WI38 (cell line): Measurements from ENCODE around the gene TMEM203.

Source experiments
- H3K4me3 ChIP-seq: 2 replicates; pipeline ENCODE4 v1.5.1; 2011; ENCODE audit warnings: low read depth, mild to moderate bottlenecking, control low read depth, low read length
- TF ChIP-seq, protein P1 (sequence below): IDR thresholded peaks from 2 replicates; pipeline ENCODE4 v1.5.1; 2012; ENCODE audit warnings: low read depth, mild to moderate bottlenecking, control low read depth, low read length

The TMEM203 gene

DNA sequence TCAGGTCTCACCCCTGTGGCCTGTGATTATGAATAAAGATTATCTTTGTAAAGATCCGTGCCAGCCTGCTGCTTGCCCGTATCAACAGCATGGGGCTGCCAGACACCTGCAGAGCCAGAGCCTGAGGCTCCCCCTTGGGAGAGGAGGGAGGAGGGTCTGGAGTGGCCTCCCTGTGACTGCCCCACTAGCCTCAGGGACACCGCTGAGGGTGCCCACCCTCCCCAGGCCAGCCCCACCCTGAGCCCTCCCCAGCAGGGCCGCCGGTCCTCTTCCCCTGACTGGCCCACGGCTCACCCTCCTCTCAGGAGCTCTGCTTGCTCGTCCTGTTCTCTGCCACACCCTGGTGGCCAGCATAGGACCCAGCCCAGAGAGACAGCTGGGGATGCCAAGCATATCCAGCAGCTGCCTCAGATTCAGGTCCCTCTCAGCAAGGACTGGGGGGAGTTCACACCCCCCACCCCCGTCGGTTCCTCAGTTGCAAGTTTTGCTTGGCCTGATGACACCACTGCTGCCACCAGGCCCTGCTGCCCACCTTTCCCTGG is 15.1 kb downstream of the TMEM203 start:
- H3K4me3 ChIP-seq: no peak overlapping the region
- TF ChIP-seq, protein P1, sequence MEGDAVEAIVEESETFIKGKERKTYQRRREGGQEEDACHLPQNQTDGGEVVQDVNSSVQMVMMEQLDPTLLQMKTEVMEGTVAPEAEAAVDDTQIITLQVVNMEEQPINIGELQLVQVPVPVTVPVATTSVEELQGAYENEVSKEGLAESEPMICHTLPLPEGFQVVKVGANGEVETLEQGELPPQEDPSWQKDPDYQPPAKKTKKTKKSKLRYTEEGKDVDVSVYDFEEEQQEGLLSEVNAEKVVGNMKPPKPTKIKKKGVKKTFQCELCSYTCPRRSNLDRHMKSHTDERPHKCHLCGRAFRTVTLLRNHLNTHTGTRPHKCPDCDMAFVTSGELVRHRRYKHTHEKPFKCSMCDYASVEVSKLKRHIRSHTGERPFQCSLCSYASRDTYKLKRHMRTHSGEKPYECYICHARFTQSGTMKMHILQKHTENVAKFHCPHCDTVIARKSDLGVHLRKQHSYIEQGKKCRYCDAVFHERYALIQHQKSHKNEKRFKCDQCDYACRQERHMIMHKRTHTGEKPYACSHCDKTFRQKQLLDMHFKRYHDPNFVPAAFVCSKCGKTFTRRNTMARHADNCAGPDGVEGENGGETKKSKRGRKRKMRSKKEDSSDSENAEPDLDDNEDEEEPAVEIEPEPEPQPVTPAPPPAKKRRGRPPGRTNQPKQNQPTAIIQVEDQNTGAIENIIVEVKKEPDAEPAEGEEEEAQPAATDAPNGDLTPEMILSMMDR: no peak

DNA sequence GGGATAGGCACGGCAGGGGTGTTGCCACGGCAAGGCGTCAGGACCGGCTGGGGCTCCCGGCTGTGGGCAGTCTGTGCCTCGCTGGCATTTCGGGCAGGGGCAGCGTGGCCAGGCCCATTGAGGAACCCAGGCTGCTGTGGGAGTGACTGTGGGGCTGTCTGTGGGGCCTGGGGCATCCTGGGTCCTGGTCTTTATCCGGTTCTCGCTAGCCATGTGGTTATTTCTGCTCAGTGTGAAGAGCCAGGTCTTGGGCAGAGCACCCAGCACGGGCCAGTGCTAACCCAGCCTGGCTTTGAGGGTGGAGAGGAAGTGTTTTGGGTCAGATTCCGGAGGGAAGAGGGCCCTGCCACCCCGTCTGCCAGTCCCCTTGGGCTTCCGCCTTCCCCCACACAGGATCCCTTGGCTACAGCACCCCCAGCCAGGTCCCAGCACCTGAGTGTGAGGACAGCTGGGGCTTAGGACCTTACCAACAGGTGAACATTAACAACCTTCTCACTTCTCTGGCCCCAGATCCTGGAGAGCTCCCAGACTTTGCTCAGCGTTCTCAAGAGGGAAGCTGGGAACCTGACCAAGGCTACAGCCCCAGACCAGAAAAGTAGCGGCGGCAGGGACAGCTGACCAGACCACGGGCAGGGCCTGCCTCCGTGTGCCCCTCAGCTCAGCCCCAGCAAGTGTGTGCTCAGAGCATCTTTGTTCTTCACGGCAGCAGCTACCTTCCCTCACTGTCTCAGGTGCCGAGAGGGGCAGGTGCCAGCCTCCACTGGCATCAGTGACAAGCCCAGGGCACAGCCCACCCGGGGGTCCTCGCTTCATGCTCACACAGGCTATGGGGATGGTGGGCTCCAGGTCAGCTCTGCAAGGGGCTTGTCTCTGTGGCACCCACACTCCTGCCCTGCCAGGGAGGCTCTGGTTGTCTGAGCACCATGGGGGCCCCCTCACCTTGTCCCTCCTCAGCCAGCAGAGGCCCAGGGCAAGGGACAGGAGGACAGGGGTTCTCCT is 15.9 kb downstream of the TMEM203 start:
- TF ChIP-seq, protein P1: no peak
- peak overlapping the region; percentile 82 for H3K4me3 ChIP-seq

DNA sequence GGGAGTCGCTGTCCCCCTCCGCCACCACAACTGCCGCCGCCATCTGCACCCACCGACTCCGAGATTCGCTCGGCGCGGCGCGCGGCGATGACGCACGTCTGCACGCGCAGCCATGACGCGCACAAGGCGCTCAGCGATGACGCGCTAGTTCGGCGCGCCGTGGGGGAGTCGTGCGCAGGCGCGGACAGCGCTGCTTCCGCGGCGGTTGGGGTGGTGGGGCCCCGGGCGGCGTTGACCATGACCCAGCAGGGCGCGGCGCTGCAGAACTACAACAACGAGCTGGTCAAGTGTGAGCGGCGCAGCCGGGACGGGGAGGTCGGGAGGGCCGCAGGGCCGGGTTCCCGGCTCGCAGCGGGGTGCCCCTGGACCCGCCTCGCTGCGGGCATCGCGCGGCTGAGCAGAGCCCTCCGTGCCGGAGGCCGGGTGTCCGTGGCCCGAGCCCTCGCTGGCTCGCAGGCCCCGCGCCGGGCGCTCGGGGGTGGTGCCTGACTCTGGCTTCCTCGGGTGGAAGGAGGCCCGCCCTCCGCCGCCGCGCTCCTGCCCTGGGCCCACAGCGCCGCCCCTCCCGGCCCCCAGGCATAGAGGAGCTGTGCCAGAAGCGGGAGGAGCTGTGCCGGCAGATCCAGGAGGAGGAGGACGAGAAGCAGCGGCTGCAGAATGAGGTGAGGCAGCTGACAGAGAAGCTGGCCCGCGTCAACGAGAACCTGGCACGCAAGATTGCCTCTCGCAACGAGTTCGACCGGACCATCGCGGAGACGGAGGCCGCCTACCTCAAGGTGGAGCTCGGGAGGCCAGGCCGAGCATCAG is 16.8 kb downstream of the TMEM203 start, which contains the start of the genes ANAPC2 and SSNA1:
Gene ANAPC2 (minus strand): TSS at position 71 of the 807 bp plus-strand sequence. CDS start 28 bp downstream, at position 43.
Gene SSNA1 (plus strand): TSS at position 187 of the 807 bp plus-strand sequence. CDS start 51 bp downstream, at position 238.
- H3K4me3 ChIP-seq: peak within 1 kb of the TSS; percentile 82
- TF ChIP-seq, protein P1: peak; percentile 47; the same call in 1 of the 2 replicates

DNA sequence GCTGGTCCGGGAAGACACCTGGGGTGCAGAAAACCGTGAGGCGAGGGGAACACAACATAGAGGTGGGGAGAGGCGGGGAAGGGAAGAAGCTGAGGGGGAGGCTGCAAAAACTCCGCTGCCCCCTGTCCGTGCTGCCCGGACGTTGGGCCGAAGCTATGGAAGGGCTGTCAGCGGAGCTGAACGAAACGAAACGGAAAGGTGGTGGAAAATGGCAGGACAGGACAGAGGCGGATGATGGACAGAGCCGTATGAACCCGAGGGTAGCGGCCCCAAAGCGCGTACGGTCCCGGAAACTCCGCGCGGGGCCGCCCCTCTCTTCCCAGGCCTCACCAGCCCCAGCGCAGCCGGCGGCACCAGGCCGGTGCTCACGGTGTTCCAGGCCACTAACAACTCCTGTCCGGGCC is 17.4 kb downstream of the TMEM203 start:
- TF ChIP-seq, protein P1: no peak
- peak overlapping the region; percentile 82 for H3K4me3 ChIP-seq

DNA sequence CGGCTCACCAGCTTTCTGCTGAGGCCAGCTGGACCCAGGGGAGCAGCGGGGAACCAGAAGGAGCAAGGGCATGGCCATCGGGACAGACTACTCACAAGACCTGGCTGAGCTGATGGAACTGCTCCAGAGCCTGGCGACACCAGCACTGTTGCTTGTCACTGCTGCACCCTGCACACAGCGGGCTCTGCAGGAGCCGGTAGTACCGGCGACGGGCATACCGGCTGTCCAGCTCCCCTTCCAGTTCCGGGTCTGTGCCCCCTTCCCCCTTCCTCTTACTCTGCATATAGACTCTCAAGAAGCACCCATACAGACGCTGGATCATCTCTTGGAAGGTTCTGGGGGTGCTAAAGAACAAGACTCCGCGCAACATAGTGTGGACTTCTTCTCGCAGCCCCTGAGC is 18.1 kb downstream of the TMEM203 start:
- TF ChIP-seq, protein P1: no peak
- peak overlapping the region; percentile 82 for H3K4me3 ChIP-seq

DNA sequence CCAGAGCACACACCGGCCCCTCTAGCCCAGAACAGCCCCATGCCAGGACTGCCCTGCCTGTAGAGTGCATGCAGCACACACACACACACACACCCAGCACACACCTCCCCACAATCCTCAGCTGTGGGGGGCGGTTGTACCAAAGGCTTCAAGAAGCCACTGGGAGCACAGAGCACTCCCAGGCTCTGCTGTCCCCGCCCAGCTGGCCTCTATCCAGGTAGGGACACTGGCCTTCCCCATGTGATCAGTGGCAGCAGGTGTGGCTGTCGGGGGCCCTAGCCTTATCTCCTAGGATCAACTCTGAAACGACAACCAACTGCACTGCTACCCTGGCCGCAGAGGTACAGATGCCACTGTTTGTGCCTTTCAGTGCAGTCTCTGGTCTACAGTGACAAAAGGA is 19.1 kb downstream of the TMEM203 start:
- TF ChIP-seq, protein P1: no peak
- H3K4me3 ChIP-seq: no peak overlapping the region
